ENCODE results near the gene AJAP1. TPM values are rescaled to one million over a fixed set of nuclear protein-coding genes. Genes with fewer than 3 reads are reported as not detected.

Gene AJAP1
- total RNA-seq, 1 donor from 2014 or later: 0.17 TPM

GRCh38 chr1:4633346-4633745 lies 21.1 kb upstream of the AJAP1 start:
- DNase-seq: no peak

- DNase-seq: no peak
These were observed 20.1 kb upstream of the AJAP1 start for GRCh38 chr1:4634156-4634792.

GRCh38 chr1:4634793-4635406 lies 19.5 kb upstream of the AJAP1 start:
- no peak for DNase-seq

GRCh38 chr1:4636186-4636585 lies 18.2 kb upstream of the AJAP1 start:
- DNase-seq: no peak

DNA sequence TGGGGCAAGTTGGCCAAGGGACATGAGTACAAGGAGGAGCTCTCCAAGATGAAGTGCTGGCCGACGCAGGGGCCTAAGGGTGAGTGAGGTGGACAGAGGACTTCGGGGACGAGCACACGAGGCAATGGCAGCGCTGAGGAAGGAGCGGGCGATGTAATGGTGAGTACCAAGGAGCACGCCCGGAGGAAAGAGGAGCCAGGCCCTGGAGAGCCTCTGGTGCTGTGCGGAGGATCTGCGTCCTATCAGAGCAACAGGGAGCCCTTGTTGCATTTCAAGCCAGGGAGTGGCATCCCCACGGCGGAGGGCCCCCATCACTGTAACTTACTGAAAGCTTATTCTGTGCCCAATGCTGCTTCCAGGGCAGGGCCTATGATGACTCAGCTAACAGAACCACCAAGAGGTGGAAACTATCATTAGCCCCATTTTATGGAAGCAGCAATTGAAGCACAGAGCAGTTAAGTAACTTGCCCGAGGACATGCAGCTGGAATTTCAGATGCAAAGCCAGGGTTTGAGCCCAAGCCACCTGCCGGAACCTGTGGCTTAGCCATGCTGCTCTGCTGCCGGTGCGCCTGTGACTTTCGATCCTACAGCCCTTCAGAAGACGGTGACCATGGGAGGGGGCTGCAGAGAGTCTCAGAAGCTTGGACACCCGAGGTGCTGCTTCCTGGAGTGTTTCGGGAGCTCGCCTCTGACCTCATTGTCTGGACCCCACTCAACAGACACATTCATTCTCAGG lies 17.6 kb upstream of the AJAP1 start:
- no peak for DNase-seq

DNA sequence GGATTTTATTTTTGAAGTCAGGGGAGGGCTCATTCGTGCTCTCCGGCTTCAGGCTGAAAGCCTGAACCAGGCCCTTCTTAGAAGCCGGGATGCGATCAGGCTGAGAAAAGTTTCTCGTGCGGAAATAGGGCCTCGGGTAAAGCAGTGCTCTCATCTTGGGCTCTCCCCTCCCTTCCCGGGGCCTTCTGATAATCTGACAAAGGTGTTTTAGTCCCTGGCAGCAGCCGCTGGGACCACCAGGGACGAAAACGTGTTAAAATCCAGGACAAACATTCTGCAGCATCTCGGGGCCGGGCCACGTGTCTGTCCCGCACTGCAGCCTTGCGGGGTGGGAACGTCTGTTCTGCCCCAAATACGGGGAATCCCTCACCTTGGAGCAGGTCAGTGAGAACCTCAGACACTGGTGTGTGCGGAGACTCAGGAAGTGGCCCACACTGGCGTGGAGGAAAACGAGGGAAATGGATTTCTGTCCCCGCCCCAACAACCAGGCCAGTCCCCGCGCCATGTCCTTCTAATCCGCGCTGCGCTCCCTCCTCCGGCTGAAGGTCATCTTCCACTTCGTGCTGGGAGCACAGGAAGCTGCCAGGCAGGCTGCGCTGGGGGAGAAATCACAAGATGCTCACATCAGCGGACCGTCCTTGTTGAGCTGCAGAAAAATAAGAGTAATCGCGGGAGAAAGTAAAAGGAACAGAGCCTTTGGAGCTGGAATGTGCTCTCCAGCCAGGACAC lies 16.6 kb upstream of the AJAP1 start:
- DNase-seq: no peak

GRCh38 chr1:4638345-4638729 lies 16.1 kb upstream of the AJAP1 start:
- DNase-seq: no peak

GRCh38 chr1:4640931-4641330 lies 13.5 kb upstream of the AJAP1 start:
- no peak for DNase-seq

GRCh38 chr1:4647391-4647790 lies 7.0 kb upstream of the AJAP1 start:
- DNase-seq: no peak

- DNase-seq: no peak
These were observed 5.8 kb upstream of the AJAP1 start for GRCh38 chr1:4648657-4649056.

DNA sequence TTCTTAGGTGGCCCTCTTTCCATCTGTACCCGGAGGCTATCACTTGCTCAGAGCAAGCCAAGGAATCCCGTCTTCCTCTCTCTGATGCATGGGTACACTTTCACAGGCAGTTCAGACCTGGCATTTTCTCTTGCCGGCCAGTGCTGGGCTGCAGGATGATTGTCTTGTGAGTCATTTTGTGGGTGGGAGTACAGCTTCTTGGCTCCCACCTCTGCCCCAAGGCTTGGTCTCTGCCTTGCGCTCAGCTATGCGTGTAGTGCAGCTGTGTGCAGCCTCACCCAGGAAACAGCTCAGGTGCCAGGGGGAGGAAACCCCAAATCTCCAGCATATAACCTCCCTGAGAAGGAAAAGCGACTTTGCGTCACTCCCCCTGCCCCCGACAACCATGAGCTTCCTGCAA lies 3.9 kb upstream of the AJAP1 start:
- DNase-seq: no peak

DNA sequence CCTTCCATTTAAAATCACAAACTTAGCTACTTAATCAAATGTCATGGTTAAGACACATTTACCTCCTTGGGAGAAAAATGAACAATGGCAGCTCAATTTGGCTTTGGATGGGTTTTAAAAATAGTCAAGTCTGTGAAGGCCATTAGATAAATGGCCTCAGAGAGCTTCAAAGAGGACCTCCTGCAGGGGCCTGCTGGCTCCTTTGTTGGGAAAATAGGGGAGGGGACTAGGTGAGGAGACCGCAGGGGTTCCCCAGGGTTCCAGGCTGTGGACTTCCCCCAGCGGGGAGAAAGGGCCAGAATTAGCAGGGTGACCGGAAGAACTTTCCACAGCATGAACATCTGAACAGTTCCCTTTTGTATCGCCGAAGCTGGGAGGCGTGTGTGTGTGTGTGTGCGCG lies 3.4 kb upstream of the AJAP1 start:
- no peak for DNase-seq

GRCh38 chr1:4652631-4653327 lies 1.6 kb upstream of the AJAP1 start:
- DNase-seq: peak; percentile 71

GRCh38 chr1:4653328-4653660 lies 1.1 kb upstream of the AJAP1 start:
- no peak for DNase-seq

- DNase-seq: no peak
These were observed 610 bp downstream of the AJAP1 start for GRCh38 chr1:4654764-4655673.

- peak; percentile 45 for DNase-seq
These were observed 1.5 kb downstream of the AJAP1 start for GRCh38 chr1:4655674-4656532.

GRCh38 chr1:4656533-4657140 lies 2.2 kb downstream of the AJAP1 start:
- DNase-seq: no peak

GRCh38 chr1:4657244-4657789 lies 2.9 kb downstream of the AJAP1 start:
- no peak for DNase-seq

GRCh38 chr1:4657960-4658541 lies 3.6 kb downstream of the AJAP1 start:
- no peak for DNase-seq

Data from dermis blood vessel endothelial cell (primary cell).